DMS153 treated with DMSO at 0.1 percent for 48 hours (cell line): ENCODE data around the gene IRF8.
"Not testable (repeated sequence)": the region's sequence is repeated elsewhere in the genome, so short reads cannot be mapped to it uniquely, and the experiment has no call there.

Experiments used
- DNase-seq: peaks from one replicate; lab custom pipeline; 2025; ENCODE audit not compliant: unreplicated experiment; lab: John Stamatoyannopoulos, UW

IRF8 gene

DNA sequence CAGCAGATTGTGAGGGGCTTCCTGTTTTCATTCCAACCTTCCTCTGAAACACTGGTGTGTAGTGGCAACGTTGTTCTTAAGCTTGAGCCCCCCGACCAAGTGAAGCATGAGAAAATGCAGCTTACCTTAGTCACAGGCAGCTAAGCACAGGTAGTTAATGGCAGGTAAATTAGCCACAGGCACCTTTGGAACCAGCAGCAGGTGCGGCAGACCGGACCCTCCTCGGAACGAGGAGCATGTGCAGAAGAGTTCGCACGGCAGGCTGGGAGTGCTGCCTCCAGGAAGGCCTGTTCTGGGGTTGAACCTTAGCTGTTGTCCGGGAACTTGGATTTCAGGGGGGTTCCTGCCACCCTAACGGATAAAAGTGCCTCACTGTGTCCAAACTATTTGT is 7.2 kb upstream of the IRF8 start:
- no peak for DNase-seq

DNA sequence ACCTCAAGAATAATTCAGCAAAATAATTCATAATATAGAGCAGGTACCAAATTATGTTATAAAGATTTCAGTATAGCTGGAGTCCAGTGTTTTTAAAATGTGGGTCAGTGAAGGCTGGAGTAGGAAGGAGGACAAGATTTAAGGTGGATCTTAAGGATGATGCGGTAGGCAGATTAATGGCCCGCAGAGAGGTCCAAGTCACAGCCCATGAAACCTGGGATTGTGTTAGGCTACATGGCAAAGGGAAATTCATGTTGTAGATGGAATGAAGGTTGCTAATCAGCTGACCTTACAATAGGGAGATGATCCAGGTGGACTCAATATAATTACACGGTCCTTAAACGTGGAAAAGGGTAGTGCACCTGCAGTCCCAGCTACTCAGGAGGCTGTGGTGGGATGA is 6.2 kb upstream of the IRF8 start:
- no peak for DNase-seq

DNA sequence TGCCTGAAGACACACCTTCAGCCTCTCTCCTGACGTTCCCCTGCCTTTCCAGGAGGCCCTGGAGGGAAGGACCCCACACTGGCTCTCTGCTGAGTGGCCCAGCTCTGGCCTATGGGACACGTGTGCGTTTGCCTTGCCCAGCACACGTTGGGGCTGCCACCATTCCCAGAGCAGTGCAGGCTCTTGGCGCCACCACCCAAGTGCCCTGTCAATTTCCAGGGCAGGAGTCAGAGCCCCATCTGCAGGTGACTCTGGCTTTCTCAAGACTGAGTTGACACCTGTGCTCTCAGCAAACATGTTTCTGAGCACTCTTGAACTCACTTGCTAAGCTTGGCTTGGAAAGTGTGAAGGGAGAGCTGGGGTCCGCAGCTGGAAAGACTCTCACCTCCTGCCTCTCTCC is 4.7 kb upstream of the IRF8 start:
- no peak for DNase-seq

DNA sequence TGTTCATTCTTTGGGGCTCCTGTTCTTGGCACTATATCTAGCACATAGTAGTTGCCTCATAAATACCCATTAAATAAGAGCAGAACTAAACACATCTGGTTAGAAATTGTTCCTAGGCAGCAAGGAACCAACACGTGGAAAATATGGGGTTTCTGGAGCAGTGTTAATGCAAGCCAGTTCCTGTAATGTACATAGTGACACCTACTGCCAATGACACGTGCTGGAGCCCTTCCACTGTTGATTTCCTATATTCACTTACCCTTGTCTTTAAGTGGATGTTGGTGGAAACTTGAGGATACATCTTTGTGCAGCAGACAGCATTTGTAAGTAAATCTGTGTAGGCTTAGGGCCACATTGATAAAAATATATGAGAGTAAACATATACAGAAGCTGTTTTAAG is 1.6 kb upstream of the IRF8 start:
- DNase-seq = no peak

DNA sequence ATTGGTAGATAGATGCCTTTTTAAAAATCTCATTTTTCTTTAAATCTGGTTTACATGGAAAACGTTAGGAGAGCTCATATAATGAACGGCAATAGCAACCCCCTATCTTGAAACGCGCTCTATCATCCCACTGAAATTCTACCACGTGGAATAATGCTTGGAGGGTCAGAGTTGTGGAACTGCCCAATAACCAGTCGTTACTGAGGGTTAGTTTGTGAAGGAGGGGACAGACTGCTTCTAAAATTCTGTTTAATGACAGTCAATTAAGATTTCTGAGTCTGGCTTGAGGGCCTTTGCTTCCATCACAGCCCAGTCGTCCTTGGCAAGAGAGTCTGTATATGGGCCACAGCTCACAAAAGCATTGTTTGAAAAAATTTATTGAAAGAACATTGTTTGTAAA is 482 bp downstream of the IRF8 start:
- no peak for DNase-seq

DNA sequence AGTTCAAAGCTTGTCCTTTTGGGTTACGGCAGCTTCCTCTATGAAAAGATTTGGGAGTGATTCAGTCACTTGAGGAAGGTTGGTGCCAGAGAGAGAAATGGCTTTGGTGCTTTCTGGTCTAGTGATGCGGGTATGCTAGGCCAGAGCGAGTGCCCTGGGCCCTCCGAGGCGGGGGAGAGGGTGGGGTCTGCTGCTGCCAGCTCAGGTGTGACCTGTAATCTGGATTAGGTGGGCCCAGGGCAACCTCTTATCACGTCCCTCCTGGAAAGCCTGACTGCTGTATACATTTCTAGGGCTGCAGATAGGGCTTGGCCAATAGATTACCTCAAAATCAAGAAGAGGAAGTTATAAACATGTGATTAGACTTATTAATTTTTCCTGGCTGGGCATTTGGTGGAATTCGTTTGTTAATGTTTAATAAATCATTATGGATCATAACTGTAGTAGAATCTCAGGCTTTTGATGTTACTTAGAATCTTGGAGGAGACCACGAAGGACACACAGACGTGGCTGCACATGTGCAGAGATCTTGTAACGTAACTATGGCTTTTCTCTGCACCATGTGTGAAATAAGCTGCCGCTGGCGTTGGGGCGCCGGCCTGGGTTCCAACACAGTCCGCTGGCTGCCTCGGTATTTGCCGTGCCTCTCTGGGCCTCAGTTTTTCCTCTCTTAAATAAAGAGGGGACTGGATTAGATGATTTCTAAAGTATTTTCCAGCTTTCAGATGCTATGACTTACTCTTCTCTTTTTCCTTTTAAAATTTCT is 1.2 kb downstream of the IRF8 start:
- no peak for DNase-seq

DNA sequence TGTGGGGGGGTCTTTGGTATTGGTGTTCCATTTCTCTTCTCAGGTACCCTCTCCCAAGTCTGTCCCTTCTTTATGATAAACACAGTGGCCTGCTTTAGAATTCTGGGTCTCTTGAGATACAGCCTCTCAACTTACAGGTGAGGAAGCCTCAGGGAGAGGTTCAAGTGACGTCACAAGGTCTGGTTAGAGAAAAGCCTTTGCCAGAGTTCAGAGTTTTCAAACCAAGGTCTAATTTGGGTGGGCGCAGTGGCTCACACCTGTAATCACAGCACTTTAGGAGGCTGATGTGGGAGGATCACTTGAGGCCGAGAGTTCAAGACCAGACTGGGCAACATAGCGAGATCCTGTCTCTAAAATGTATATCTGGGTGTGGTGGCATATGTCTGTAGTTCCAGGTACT is 2.1 kb downstream of the IRF8 start:
- no peak for DNase-seq

DNA sequence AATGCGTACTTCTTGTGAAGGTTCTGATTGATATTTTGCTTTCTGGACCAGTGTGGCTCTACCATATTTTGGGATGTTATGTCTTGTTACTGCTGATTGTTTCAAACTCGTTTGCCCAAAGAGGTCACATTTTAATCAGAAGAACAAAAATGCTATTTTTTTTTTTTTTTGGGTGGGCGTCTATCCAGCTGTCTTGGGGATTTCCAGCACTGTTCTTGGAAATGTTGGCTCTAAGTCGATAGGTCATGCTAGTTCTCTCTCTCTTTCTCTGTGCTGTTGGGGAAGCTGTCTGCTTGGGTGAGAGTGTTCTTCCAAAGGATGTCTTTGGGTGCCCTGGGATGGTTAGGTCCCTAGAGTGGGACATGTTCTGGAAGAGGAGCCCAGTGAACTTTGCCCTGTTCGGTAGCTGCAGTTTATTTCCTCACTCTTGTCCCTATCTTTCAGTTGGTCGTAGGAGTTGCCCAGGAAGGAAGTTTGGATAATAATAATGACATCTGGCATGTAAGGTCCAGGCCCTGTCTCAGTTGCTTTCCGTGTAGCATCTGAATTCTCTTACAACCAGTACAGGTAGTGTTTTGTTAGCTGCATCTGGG is 2.9 kb downstream of the IRF8 start:
- no peak for DNase-seq

DNA sequence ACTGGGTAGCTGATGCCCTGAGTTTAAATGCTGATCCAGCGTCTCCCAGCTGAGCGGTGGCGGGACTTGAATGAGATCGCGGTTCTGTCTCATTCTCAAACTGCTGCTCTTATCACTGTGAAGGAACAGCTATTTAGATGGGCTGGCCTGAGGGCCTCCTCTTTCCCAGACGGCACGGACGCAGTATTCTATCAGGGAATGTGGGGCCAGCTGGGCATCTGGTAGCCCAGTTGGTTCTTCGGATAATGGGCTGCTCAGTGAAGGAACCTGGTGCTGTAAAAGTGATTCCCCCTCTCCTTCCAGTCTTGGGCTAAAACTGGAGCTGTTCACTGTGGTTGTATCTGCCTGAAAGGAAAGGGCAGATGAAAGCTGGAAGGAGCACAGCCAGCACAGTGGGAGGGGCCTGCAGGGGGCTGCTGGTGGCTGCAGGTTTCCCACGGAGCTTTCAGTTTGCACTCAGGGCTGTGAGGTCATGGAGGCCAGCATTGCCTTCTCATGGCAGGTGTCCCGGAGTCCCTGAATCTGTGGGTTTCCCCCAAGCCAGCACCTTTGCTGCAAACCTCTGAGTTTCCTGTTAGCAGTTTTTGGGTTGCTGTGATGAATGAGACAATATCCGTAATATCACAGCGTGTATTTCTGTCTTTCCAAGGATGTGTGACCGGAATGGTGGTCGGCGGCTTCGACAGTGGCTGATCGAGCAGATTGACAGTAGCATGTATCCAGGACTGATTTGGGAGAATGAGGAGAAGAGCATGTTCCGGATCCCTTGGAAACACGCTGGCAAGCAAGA is 3.6 kb downstream of the IRF8 start:
- DNase-seq = no peak

DNA sequence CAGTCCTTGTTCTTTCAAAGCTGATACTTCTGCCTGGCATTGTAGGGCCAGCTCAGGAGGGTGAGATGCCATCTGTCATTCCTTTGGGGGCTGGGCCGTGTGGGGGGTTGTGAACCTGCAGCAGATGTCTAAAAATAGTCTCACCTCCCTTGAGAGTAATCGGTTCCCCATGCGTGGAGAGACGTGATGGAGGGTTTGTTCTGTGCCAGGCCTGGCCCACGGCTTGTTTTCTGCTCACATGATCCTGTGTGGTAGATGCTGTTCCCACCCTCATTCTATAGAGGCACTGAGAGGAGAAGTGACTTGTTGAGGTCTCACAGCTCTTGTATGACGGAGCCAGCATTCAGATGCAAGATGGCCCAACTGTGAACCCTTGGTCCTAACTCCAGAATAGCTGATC is 4.6 kb downstream of the IRF8 start:
- DNase-seq = no peak

DNA sequence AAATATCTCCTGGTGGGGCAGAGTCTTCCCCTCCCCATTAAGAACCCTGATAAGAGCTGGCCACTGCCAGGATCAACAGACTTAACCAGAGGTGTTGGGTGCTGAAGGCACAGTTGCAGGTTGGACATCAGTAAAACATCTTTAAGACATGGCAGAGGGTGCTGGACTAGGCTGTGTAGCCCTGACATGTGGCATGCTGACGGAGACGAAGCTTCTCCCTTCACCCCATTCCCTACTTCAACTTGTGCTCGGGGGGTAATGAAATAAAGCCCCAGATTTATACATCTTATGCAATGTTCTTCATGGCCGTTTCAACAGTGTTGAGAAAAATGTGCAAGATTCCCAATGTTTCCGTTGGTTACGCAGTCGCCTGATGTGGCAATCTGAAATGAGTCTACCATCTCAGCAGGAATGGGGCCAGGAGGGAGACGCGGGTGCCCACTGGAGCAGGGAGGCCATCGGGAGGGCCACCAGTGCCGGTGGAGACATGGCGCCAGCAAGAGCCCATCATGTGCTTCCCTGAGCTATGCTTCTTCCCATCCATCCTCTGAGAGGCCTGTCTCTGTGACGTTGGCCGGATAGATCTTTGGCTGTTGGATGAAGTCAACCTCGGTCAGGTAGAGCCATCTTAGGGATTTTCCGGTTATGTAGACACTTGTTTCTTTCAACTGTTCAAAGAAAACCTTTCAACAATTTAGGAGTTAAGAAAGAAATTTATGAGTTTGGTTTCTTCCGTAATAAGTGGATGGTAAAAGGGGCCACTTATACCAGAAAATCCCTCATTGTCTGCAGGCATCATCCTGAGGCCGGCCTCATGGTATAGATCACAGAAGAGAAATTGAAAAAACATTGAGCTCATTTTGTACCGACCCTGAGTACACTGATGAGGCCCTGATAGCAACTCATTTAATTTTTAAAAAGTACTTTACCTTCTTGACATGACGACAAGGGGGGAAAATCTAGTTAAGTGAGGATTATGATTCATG is 6.4 kb downstream of the IRF8 start:
- no peak for DNase-seq

DNA sequence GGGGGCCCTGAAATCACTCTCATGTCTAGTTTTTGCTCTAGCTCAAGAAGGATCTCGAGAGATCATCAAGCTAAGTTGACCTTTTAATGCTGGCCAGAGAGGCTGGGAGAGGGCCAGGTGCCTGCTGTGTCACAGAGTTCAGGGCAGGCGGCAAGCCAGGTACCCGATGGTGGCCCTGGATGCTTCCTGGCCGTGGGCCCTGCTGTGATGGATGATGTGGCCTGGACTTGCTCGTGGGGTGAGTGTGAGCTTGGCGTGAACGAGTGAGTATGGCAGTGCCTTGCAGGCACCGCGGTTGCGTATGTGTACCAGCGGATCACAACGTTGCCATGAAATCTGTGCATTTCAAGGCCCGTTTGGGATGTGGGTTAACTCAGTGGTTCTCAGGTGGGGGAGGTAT is 7.4 kb downstream of the IRF8 start:
- no peak for DNase-seq

DNA sequence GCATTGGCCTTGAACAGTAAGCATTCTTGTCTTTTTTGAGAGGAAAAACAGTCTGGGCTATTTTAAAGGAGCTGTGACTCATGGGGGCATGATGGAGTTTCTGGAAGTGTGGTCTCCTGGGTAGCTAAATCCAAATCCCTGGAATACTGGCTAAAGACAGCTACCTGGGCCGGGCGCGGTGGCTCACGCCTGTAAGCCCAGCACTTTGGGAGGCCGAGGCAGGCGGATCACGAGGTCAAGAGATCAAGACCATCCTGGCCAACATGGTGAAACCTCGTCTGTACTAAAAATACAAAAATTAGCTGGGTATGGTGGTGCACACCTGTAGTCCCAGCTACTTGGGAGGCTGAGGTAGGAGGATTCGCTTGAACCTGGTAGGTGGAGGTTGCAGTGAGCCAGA is 8.3 kb downstream of the IRF8 start:
- not testable (repeated sequence) for DNase-seq

DNA sequence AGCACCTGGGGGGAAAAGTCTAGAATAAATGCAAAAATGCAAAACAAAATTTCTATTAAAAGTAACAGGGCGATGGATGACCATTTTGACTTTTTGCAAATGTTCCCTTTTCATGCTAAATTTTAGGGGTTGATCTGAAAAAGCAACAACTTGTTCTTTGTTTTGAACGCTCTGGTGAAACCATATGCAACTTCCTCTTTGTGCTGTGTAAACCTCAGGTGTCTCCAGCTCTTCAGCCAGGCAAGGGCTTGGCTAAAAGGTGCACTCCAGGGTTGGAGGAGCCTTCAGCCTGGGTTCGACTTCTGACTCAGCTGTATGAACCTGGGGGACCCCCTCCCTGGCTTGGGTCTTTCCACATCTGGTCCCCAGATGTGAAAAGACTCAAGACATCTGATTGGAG is 9.5 kb downstream of the IRF8 start:
- no peak for DNase-seq

DNA sequence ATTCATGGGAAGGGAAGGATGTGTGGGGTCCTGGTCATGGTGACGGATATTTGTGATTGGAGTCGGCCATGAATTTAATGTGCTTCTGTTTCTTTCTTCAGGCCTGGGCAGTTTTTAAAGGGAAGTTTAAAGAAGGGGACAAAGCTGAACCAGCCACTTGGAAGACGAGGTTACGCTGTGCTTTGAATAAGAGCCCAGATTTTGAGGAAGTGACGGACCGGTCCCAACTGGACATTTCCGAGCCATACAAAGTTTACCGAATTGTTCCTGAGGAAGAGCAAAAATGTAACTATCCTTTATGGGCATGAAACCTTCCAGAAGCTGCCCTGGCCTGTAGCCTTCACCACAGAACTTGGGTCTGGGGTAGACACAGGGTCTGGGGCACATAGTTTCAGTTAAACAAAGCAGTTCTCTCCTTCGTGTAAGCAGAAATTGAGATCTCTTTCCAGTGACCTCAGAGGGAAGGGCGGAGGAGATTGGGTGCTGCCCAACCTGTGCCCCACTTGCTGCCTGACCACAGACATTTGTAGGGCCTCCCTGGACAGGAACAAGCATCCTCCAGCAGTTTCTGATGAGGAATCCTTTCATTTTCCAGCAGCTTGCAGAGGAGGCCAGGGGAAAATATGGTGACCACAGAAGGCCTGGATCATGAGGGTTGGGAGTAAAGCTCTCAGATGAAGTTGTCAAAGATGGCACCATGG is 10.1 kb downstream of the IRF8 start:
- DNase-seq = no peak

DNA sequence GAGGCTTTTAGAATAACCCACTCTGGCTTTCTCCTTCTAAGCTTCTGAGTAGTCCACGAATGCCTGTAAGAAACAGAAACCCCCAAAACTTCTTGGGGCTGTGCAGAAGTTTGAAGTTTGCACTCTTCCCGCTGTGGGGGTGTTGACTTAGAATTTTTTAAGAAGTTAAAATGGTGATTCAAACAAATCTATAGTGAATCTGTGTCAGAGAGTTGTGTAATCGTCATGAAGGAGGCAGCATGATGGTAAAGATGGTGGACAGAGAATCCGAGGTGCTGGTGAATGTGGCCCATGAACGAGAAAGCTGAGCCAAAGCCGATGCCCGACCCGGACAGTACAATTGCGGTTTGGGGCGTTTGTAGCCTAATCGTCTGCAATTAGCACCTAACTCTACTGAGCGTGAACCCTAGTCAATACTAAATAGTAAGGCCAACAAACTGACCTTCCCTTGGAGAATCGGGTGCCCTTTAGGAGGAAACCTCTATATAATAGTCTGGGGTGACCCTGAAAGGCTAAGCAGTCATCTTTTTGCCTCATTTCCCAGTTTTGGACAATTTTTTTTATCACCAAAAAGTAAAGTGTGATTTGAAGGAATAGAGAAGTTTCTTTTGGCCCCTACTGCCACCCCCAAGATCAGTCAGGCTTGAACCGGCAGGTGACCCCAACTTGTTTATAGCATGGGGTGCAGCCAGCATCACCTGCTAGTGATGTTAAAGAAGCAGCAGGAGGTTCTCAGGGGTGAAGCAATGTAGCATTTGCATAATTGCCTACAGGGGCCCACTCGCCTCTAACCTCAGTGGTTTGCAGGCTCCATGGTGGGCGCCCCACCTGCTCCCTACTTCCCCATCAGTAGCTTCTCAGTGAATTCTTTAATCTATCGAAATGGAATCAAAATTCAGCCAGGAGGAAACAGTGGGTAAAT is 11.2 kb downstream of the IRF8 start:
- DNase-seq = no peak

DNA sequence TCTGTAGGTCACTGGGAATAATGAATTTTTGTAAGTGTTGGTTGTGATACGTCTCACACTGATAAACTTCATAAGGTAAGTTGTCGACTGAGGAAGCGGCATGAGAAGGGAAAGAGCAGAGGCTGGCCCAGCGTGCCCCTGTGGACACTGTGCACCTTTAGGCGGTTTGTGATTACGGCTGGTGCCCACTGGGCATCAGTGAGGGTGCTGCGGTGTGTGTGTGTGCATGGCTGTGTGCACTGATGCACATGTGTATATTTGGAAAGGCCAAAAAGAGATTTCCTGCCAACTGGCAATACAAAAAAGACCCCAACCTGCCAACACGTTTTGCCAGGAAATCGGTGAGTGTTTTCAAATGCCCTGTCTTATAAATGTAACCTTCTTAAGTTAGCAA is 11.9 kb downstream of the IRF8 start:
- DNase-seq = no peak

DNA sequence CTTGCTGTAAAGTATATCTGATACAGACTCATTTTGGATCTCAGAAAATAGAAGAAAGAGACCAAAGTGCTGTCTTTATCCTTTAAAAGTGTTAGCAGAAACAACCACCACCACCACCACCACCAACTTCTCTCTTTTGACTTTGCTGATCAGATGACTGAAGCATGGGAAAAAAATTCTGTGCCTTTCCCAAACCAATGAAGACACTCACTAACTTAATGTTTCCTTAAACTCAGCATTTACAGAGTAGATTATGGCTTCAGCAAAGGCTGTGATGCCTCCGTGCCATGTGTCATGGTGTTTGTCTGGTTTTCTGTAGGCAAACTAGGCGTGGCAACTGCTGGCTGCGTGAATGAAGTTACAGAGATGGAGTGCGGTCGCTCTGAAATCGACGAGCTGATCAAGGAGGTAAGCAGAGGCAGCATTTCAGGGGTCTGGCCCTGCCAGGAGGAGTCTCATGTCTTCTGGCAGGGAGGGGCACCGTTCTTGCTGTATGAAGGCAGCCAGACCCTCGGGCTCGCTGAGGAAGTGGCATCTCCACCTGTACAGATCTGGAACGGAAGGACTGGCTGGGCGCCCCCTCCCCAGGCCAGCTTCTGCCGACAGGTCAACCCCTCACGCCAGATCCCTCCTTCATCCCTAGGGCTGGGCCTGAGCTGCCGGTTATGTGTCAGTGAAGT is 12.4 kb downstream of the IRF8 start:
- no peak for DNase-seq
